GM18498 (cell line): ENCODE measurements around the gene PAM.
"Not testable (repeated sequence)": the region's sequence is repeated elsewhere in the genome, so short reads cannot be mapped to it uniquely, and the experiment has no call there.

Experiments used
- ATAC-seq: cut with Tn5 transposase; IDR thresholded peaks from one replicate; pipeline ENCODE4 v1.9.1; 2021; ENCODE audit warnings: mild to moderate bottlenecking, moderate library complexity; ENCODE audit not compliant: unreplicated experiment

PAM gene

DNA sequence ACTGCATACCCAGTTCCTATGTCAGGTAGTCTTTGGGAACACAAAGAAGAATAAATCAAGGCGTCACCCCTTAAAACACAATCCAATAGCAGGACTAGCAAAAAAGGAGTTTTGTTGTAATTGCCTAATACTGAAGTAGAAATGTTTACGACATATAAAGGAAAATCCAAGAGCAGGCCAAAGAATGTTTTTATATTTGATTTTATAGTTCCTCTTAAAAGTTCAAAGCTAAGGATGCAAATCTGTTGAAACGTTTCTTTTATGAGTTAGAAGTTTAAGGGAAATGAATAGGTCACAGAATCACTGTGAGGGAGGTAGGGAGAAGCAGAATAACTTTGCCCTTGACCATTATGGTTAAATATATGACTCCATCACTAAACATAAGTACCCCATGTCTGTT lies 136.1 kb downstream of the PAM start:
- ATAC-seq, result no peak

DNA sequence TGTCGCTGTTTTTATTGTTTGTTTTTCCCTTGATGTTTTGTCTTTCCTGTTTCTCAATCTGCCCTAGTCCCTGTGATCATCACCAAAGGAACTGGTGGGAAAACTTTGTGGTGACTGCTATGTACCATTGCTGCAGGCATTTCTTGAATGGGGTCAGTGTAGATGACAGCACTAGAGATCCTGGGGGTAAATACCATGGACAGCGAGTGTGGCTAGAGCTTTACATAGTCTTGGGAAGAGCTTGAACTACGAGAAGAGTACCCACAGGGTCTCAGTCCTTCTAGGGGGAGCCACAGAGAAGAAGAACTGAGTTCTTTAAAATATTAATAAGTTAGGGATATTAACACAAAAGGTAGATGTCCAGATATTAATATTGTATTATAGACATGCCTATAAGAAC lies 138.8 kb downstream of the PAM start:
- no peak for ATAC-seq

GRCh38 chr5:102895234-102895633 lies 140.1 kb downstream of the PAM start:
- ATAC-seq, result no peak

GRCh38 chr5:102895976-102896375 lies 140.9 kb downstream of the PAM start:
- no peak for ATAC-seq

DNA sequence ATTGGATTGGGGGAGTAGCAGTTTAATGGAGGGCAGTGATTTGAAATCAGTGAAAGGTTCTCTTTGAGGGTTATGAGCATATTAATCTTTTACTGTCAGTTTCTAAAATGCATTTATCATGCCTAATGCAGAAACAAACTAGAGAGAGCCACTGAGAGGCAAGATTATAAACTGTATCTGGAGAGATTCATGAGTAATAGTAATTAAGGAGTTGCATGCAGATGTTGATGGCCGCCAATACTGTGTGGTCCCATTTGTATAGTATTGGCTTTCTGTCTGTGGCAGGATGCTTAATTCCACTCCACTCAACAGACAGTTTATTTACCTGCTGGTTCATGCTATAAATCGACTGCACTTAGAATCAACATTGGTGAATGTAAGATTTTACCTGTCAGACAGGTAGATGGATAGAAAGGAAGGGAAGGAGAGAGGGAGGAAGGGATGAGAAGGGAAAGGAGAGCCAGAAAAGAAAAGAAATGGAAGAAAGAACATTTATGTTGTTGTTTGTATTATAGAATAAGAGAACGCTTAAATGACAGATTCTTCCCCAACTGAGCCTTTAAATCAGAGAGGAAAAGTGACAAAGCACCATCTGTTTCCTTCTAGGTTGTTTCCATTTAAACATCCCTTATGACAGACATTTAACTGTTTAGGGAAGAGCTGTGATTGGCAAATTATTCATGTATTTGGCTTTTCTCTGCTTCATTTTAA lies 146.5 kb downstream of the PAM start:
- no peak for ATAC-seq

DNA sequence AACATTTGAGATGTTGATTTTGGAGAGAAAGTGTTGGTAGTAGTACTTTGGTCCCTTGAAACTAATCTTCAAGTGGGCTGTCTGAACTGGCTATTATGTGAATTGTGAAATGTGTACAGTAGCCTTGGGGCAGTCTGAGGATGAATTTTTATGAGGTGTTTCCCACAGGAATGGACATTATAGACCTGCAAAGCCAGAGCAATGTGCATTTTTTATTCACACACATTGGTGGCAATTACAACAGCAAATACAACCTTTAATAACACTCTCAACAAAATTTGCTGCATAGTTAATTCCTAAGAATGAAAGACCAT lies 147.0 kb downstream of the PAM start:
- no peak for ATAC-seq

- ATAC-seq, result no peak
These were observed 147.5 kb downstream of the PAM start for GRCh38 chr5:102902647-102903046.

- no peak for ATAC-seq
These were observed 148.2 kb downstream of the PAM start for GRCh38 chr5:102903074-102903871.

- no peak for ATAC-seq
These were observed 150.0 kb downstream of the PAM start for GRCh38 chr5:102905056-102905455.

DNA sequence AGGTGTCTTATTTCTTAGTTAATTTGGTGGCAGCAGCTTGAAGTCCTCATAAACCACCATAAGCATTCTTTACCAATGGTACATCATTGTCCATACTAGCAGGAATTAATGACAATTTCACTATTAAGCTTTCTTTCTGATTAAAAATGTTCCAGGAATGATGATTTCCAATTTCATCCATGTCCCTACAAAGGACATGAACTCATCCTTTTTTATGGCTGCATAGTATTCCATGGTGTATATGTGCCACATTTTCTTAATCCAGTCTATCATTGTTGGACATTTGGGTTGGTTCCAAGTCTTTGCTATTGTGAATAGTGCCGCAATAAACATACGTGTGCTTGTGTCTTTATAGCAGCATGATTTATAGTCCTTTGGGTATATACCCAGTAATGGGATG lies 152.0 kb downstream of the PAM start:
- not testable (repeated sequence) for ATAC-seq

DNA sequence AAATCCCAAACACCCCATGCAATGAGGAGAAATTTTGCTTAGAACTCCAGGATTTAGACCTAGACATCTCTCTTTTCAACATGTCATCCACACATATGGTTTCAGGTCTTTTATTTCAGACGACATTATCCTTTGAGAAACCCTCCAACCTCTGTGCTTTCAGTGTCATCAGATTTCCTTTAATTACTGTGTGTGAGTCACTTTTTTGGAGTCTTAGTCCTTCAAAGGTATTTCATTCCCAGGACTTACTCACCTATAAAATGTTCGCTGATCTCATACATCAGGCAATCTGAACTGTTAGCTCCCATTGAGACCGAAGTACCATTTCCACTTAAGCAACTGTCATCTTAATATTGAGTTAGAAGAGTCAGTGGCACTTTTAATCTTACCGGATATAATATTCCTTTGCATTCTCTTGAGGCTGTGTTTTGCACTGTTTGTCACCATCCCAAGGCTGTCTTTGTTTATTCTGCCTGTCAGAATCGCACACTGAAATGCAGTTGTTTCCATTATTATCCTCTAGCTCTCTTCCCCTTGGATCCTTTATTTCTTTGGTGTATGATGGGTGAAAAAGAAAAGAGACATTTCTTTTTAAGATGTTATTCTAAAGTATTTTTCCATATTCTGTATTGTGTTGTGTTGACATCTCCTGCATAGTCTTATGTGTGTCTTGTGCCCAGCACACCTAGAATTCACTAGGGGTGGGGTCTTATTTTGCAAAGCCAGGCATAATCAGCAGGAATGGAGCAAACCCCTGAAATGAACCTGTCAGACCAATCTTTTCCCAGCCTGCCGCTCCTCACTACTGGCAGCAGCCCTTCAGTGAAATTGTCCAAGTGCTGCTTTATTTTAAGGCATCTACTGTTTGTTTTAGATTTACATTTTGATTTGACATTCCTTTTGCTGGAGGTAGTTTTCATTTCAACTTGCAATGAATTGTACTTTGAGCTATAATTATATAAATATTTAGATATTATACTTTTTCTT lies 155.4 kb downstream of the PAM start:
- no peak for ATAC-seq

- no peak for ATAC-seq
These were observed 156.9 kb downstream of the PAM start for GRCh38 chr5:102911973-102912372.

GRCh38 chr5:102916109-102916508 lies 161.0 kb downstream of the PAM start:
- no peak for ATAC-seq

GRCh38 chr5:102918986-102919610 lies 164.0 kb downstream of the PAM start:
- no peak for ATAC-seq

GRCh38 chr5:102920762-102921161 lies 165.7 kb downstream of the PAM start:
- ATAC-seq, result no peak

- no peak for ATAC-seq
These were observed 166.4 kb downstream of the PAM start for GRCh38 chr5:102921341-102922044.

DNA sequence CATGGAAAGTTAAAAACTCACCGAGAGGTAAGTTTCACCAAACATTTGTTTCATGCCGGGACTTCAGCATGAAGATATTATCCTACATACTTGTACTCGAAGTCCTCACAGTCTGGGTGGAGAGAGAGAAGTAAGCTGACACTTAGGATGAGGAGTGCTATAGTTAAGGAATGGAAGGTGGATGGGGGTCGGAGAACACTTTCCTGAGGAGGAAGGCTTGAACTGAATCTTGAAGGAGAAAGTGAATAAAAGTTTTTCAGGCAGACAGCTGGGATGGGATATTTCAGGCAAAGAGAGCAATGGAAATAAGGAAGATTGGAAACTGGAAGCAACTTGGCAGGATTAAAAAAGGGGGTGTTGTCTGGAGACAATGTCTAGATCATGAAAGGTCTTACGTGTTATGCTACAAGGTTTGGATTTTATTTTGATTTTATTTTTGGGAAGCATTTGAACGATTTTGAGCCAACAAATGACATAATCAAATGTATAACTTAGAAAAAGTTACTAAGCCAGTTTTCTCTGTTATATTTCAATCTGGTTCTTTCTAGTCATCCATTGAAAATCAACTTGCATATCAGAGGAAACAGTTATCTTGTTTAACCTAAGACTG lies 167.1 kb downstream of the PAM start:
- no peak for ATAC-seq

GRCh38 chr5:102922799-102923477 lies 167.8 kb downstream of the PAM start:
- no peak for ATAC-seq

GRCh38 chr5:102924963-102925362 lies 169.9 kb downstream of the PAM start:
- no peak for ATAC-seq
